PFSK-1 (cell line): ENCODE measurements around the gene CACNB1.

Source experiments
- POLR2AphosphoS5 ChIP-seq: IDR thresholded peaks from 2 replicates; pipeline ENCODE4 v1.6.1; 2012; ENCODE audit warnings: low read depth, mild to moderate bottlenecking, control low read depth, low read length, moderate library complexity
- SIN3A ChIP-seq: IDR thresholded peaks from 2 replicates; pipeline ENCODE4 v1.6.1; 2012; ENCODE audit warnings: mild to moderate bottlenecking, low read length, moderate library complexity, borderline replicate concordance; ENCODE audit not compliant: insufficient read depth

DNA sequence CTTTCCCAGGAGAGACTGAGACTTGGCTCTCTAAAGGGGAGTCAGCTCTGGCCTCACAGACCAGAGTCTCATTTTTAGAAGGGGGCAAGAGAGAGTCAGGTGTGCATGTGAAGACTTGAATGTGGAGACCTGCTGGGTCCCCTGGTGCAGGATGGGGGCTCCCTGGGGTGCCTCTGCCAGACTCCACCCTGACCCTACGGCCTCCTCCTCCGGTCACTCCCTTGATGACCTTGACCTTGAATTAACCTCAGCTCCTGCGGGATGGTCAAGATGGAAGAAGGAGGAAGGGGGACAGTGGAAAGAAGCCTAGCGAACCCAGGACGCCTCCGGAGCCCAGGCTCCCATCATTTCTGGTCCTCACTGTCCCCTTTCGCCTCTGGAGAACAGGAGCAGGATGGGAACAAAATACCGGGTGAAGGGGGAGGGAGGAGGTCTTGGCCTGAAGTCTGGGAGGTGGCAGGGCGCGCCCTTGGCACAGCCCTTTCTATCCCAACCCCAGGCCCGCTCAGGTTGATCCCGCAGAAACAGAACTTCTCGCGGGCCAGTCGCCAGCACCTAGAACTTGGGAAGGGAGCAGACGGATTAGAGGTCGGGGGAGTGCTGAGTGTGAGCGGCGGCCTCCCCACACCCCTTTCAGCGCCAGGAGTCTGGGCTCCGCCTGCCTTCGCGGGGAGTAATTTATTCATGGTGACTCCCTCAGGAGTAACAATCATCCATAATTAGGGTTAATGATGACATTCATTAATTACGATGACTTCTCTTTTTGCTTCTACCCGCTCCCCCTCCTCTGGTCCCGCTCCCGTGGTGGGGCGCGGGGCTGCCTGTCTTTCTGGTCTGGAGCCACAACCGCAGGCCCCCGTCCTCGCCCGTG, 26.7 kb upstream of the CACNB1 start:
- TF ChIP-seq SIN3A (no peak), POLR2AphosphoS5 (no peak)
